ENCODE measurements around the gene GREB1L. TPM values are rescaled to one million over a fixed set of nuclear protein-coding genes. Genes with fewer than 3 reads are reported as not detected.

GREB1L gene
- polyA plus RNA-seq, 1 donor = 1.8 TPM

- no CpG with 5 or more reads among the region's 7 CpGs for WGBS (ENCODE audit: insufficient coverage, low lambda C conversion rate)
- DNase-seq = no peak
- H3K9me3 ChIP-seq (ENCODE audit: control insufficient read depth, low read depth, low read length) = no peaks in the 10 kb centered on the region
- H3K4me3 ChIP-seq (ENCODE audit: low read length) = no peak overlapping the region
- H3K27me3 ChIP-seq (ENCODE audit: control insufficient read depth, insufficient read depth, low read length) = no peaks in the 10 kb centered on the region
- H3K27ac ChIP-seq (ENCODE audit: low read length) = no peak overlapping the region
- no peaks in the 10 kb centered on the region for H3K4me1 ChIP-seq (ENCODE audit: control insufficient read depth, insufficient read depth, low read length)
- H3K36me3 ChIP-seq (ENCODE audit: control insufficient read depth, insufficient read depth, low read length) = no peaks in the 10 kb centered on the region
These were observed 260.6 kb downstream of the GREB1L start for GRCh38 chr18:21502661-21503060.

GRCh38 chr18:21507913-21508701 is 266.1 kb downstream of the GREB1L start:
- Histone ChIP-seq H3K9me3 (ENCODE audit: control insufficient read depth, low read depth, low read length) (no peaks in the 10 kb centered on the region), H3K27me3 (ENCODE audit: control insufficient read depth, insufficient read depth, low read length) (no peaks in the 10 kb centered on the region), H3K4me3 (ENCODE audit: low read length) (no peak overlapping the region), H3K36me3 (ENCODE audit: control insufficient read depth, insufficient read depth, low read length) (peaks cover 1% of the 10 kb centered on the region), H3K27ac (ENCODE audit: low read length) (no peak overlapping the region), H3K4me1 (ENCODE audit: control insufficient read depth, insufficient read depth, low read length) (no peaks in the 10 kb centered on the region)
- DNase-seq = no peak
- 100% methylated on average over 1 of the region's 13 CpGs for WGBS (ENCODE audit: insufficient coverage, low lambda C conversion rate)

- 57% methylated on average over 1 of the region's 5 CpGs for WGBS (ENCODE audit: insufficient coverage, low lambda C conversion rate)
- H3K27ac ChIP-seq (ENCODE audit: low read length) = no peak overlapping the region
- H3K27me3 ChIP-seq (ENCODE audit: control insufficient read depth, insufficient read depth, low read length) = no peaks in the 10 kb centered on the region
- no peaks in the 10 kb centered on the region for H3K4me1 ChIP-seq (ENCODE audit: control insufficient read depth, insufficient read depth, low read length)
- no peaks in the 10 kb centered on the region for H3K9me3 ChIP-seq (ENCODE audit: control insufficient read depth, low read depth, low read length)
- DNase-seq = no peak
- peaks cover 9% of the 10 kb centered on the region for H3K36me3 ChIP-seq (ENCODE audit: control insufficient read depth, insufficient read depth, low read length)
- H3K4me3 ChIP-seq (ENCODE audit: low read length) = no peak overlapping the region
These were observed 267.0 kb downstream of the GREB1L start for GRCh38 chr18:21509062-21509461.

GRCh38 chr18:21513292-21513691 is 271.3 kb downstream of the GREB1L start:
- Histone ChIP-seq H3K36me3 (ENCODE audit: control insufficient read depth, insufficient read depth, low read length) (peaks cover 14% of the 10 kb centered on the region), H3K27me3 (ENCODE audit: control insufficient read depth, insufficient read depth, low read length) (no peaks in the 10 kb centered on the region), H3K4me1 (ENCODE audit: control insufficient read depth, insufficient read depth, low read length) (no peaks in the 10 kb centered on the region), H3K4me3 (ENCODE audit: low read length) (no peak overlapping the region), H3K9me3 (ENCODE audit: control insufficient read depth, low read depth, low read length) (no peaks in the 10 kb centered on the region), H3K27ac (ENCODE audit: low read length) (no peak overlapping the region)
- no peak for DNase-seq
- WGBS (ENCODE audit: insufficient coverage, low lambda C conversion rate) = no CpG with 5 or more reads among the region's 2 CpGs

DNA sequence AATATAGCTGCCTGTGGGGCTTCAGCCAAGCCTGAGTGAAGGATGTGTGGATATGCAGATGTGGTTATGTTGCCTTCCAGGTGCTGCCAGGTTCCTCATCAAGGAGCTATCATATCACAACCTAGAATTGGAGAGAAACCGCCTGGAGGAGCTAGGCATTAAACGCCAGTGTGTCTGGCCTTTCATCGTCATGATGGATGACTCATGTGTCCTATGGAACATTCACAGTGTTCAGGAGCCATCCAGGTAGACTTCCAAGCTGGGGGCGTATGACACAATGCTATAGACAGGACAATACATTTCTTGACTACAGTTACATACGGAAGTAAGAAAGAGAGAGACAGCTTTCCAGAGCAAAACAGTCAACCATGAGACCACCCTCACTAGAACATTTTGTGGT is 271.7 kb downstream of the GREB1L start:
- H3K4me1 ChIP-seq (ENCODE audit: control insufficient read depth, insufficient read depth, low read length) = no peaks in the 10 kb centered on the region
- WGBS (ENCODE audit: insufficient coverage, low lambda C conversion rate) = no CpG with 5 or more reads among the region's 5 CpGs
- no peak overlapping the region for H3K27ac ChIP-seq (ENCODE audit: low read length)
- H3K27me3 ChIP-seq (ENCODE audit: control insufficient read depth, insufficient read depth, low read length) = no peaks in the 10 kb centered on the region
- H3K4me3 ChIP-seq (ENCODE audit: low read length) = no peak overlapping the region
- H3K9me3 ChIP-seq (ENCODE audit: control insufficient read depth, low read depth, low read length) = no peaks in the 10 kb centered on the region
- H3K36me3 ChIP-seq (ENCODE audit: control insufficient read depth, insufficient read depth, low read length) = peaks cover 14% of the 10 kb centered on the region
- DNase-seq = no peak

DNA sequence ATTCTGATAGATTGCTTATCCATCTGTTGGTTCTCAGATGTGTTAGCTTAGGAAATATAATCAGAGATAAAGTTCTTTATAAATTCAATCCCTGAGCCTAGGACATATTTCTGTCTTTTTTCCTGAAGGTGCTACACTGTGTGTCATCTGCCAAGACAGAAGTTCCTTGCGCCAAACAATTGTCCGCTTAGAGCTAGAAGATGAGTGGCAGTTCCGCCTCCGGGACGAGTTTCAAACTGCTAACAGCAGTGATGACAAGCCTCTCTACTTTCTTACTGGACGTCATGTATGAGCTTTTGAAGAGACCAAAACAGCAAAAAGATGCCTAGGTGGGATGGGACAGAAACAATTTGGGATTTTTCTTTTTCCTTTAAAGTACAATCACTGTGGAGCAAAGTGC is 280.5 kb downstream of the GREB1L start:
- no peak overlapping the region for H3K4me3 ChIP-seq (ENCODE audit: low read length)
- H3K27me3 ChIP-seq (ENCODE audit: control insufficient read depth, insufficient read depth, low read length) = no peaks in the 10 kb centered on the region
- H3K4me1 ChIP-seq (ENCODE audit: control insufficient read depth, insufficient read depth, low read length) = no peaks in the 10 kb centered on the region
- 88% methylated on average over 5 of the region's 6 CpGs for WGBS (ENCODE audit: insufficient coverage, low lambda C conversion rate)
- peaks cover 37% of the 10 kb centered on the region for H3K36me3 ChIP-seq (ENCODE audit: control insufficient read depth, insufficient read depth, low read length)
- DNase-seq = no peak
- no peak overlapping the region for H3K27ac ChIP-seq (ENCODE audit: low read length)
- no peaks in the 10 kb centered on the region for H3K9me3 ChIP-seq (ENCODE audit: control insufficient read depth, low read depth, low read length)

GRCh38 chr18:21525916-21526315 is 283.9 kb downstream of the GREB1L start:
- Histone ChIP-seq H3K36me3 (ENCODE audit: control insufficient read depth, insufficient read depth, low read length) (peaks cover 39% of the 10 kb centered on the region), H3K9me3 (ENCODE audit: control insufficient read depth, low read depth, low read length) (no peaks in the 10 kb centered on the region), H3K4me3 (ENCODE audit: low read length) (no peak overlapping the region), H3K27ac (ENCODE audit: low read length) (no peak overlapping the region), H3K27me3 (ENCODE audit: control insufficient read depth, insufficient read depth, low read length) (no peaks in the 10 kb centered on the region), H3K4me1 (ENCODE audit: control insufficient read depth, insufficient read depth, low read length) (no peaks in the 10 kb centered on the region)
- DNase-seq = no peak
- WGBS (ENCODE audit: insufficient coverage, low lambda C conversion rate) = 83% methylated on average over 1 of the region's 2 CpGs

GRCh38 chr18:21526463-21526862 is 284.4 kb downstream of the GREB1L start:
- WGBS (ENCODE audit: insufficient coverage, low lambda C conversion rate) = 100% methylated on average over 1 of the region's 2 CpGs
- Histone ChIP-seq H3K9me3 (ENCODE audit: control insufficient read depth, low read depth, low read length) (no peaks in the 10 kb centered on the region), H3K27me3 (ENCODE audit: control insufficient read depth, insufficient read depth, low read length) (no peaks in the 10 kb centered on the region), H3K4me3 (ENCODE audit: low read length) (no peak overlapping the region), H3K36me3 (ENCODE audit: control insufficient read depth, insufficient read depth, low read length) (peaks cover 44% of the 10 kb centered on the region), H3K4me1 (ENCODE audit: control insufficient read depth, insufficient read depth, low read length) (no peaks in the 10 kb centered on the region), H3K27ac (ENCODE audit: low read length) (no peak overlapping the region)
- DNase-seq = no peak

- 60% methylated on average over 1 of the region's 1 CpG for WGBS (ENCODE audit: insufficient coverage, low lambda C conversion rate)
- DNase-seq = no peak
- H3K36me3 ChIP-seq (ENCODE audit: control insufficient read depth, insufficient read depth, low read length) = peaks cover 51% of the 10 kb centered on the region
These were observed 292.3 kb downstream of the GREB1L start for GRCh38 chr18:21534327-21534726.

GRCh38 chr18:21538230-21538629 is 296.2 kb downstream of the GREB1L start:
- H3K9me3 ChIP-seq (ENCODE audit: control insufficient read depth, low read depth, low read length) = no peaks in the 10 kb centered on the region
- no peaks in the 10 kb centered on the region for H3K27me3 ChIP-seq (ENCODE audit: control insufficient read depth, insufficient read depth, low read length)
- H3K4me3 ChIP-seq (ENCODE audit: low read length) = no peak overlapping the region
- DNase-seq = no peak
- no CpG with 5 or more reads among the region's 3 CpGs for whole genome bisulfite sequencing (ENCODE audit: insufficient coverage, low lambda C conversion rate)
- H3K27ac ChIP-seq (ENCODE audit: low read length) = no peak overlapping the region
- H3K4me1 ChIP-seq (ENCODE audit: control insufficient read depth, insufficient read depth, low read length) = no peaks in the 10 kb centered on the region
- peaks cover 49% of the 10 kb centered on the region for H3K36me3 ChIP-seq (ENCODE audit: control insufficient read depth, insufficient read depth, low read length)

More at GRCh38 chr18:21534327-21534726, 292.3 kb downstream of the GREB1L start:
- Histone ChIP-seq H3K9me3 (ENCODE audit: control insufficient read depth, low read depth, low read length) (no peaks in the 10 kb centered on the region), H3K4me1 (ENCODE audit: control insufficient read depth, insufficient read depth, low read length) (no peaks in the 10 kb centered on the region), H3K27me3 (ENCODE audit: control insufficient read depth, insufficient read depth, low read length) (no peaks in the 10 kb centered on the region), H3K27ac (ENCODE audit: low read length) (no peak overlapping the region), H3K4me3 (ENCODE audit: low read length) (no peak overlapping the region)

GRCh38 chr18:21546423-21546822 is 304.4 kb downstream of the GREB1L start:
- Histone ChIP-seq H3K9me3 (ENCODE audit: control insufficient read depth, low read depth, low read length) (no peaks in the 10 kb centered on the region), H3K4me3 (ENCODE audit: low read length) (no peak overlapping the region), H3K27me3 (ENCODE audit: control insufficient read depth, insufficient read depth, low read length) (no peaks in the 10 kb centered on the region), H3K27ac (ENCODE audit: low read length) (no peak overlapping the region), H3K36me3 (ENCODE audit: control insufficient read depth, insufficient read depth, low read length) (peaks cover 33% of the 10 kb centered on the region), H3K4me1 (ENCODE audit: control insufficient read depth, insufficient read depth, low read length) (no peaks in the 10 kb centered on the region)
- WGBS (ENCODE audit: insufficient coverage, low lambda C conversion rate) = no CpG with 5 or more reads among the region's 5 CpGs
- DNase-seq = no peak

All from large intestine (tissue), 3 donors.